HTERT RPE-1 (cell line): ENCODE data around the gene CTSF.
"Not testable (repeated sequence)": the region's sequence is repeated elsewhere in the genome, so short reads cannot be mapped to it uniquely, and the experiment has no call there.

Experiments
- in situ Hi-C: fragments of 300-500 bp; cut with MboI; formaldehyde crosslinking; loops from 4 replicates; pipeline ENCODE4 v1.14.3; 2020; ENCODE audit warnings: low sequenced_read_pairs

The CTSF gene

GRCh38 chr11:66559866-66560676, 8.3 kb downstream of the CTSF start:
- in situ Hi-C loops = no loop called here

GRCh38 chr11:66559142-66559865, 9.1 kb downstream of the CTSF start:
- in situ Hi-C loops = no loop called here

- in situ Hi-C loops = no loop called here
Measured at GRCh38 chr11:66557733-66558326, 10.6 kb downstream of the CTSF start.

GRCh38 chr11:66556086-66556485, 12.3 kb downstream of the CTSF start:
- in situ Hi-C loops = no loop called here

GRCh38 chr11:66555416-66555815, 13.0 kb downstream of the CTSF start:
- in situ Hi-C loops = no loop called here

- in situ Hi-C loops = no loop called here
Measured at GRCh38 chr11:66554602-66555001, 13.8 kb downstream of the CTSF start.

GRCh38 chr11:66550887-66551286, 17.5 kb downstream of the CTSF start:
- in situ Hi-C loops = no loop called here

- in situ Hi-C loops = no loop called here
Measured at GRCh38 chr11:66549696-66550095, 18.7 kb downstream of the CTSF start.

- in situ Hi-C loops = no loop called here
Measured at GRCh38 chr11:66548774-66549630, 19.4 kb downstream of the CTSF start.

GRCh38 chr11:66548041-66548440, 20.4 kb downstream of the CTSF start:
- in situ Hi-C loops = no loop called here

- in situ Hi-C loops = no loop called here
Measured at GRCh38 chr11:66547662-66548009, 20.8 kb downstream of the CTSF start.

GRCh38 chr11:66546966-66547661, 21.3 kb downstream of the CTSF start:
- in situ Hi-C loops = no loop called here

- in situ Hi-C loops = no loop called here
Measured at GRCh38 chr11:66546368-66546965, 21.9 kb downstream of the CTSF start, which contains the start of gene ACTN3. Gene ACTN3, plus strand, starts transcription at chr11:66546903. Its CDS starts 35 bp downstream, at chr11:66546938.

GRCh38 chr11:66545701-66546367, 22.6 kb downstream of the CTSF start, which contains the start of gene ZDHHC24:
Gene ZDHHC24, minus strand, starts transcription at chr11:66546048. Its CDS starts 45 bp downstream, at chr11:66546003.
- in situ Hi-C loops = no loop called here

GRCh38 chr11:66544952-66545351, 23.5 kb downstream of the CTSF start:
- in situ Hi-C loops = not testable (repeated sequence)

GRCh38 chr11:66543263-66544107, 24.9 kb downstream of the CTSF start:
- in situ Hi-C loops = no loop called here

GRCh38 chr11:66542362-66542761, 26.0 kb downstream of the CTSF start:
- in situ Hi-C loops = no loop called here

GRCh38 chr11:66541892-66542291, 26.5 kb downstream of the CTSF start:
- in situ Hi-C loops = no loop called here
